Neural cell (in vitro differentiated cells): ENCODE data around the gene ALMS1.

Source experiments
- CTCF ChIP-seq: fragments of 450-650 bp; IDR thresholded peaks from 2 replicates; pipeline ENCODE4 v1.5.1; 2014; ENCODE audit warnings: antibody characterized with exemption, mild to moderate bottlenecking, moderate library complexity; ENCODE audit not compliant: poor library complexity, severe bottlenecking
- EP300 ChIP-seq: fragments of 450-650 bp; conservative IDR thresholded peaks from 2 replicates; pipeline ENCODE4 v1.6.1; 2014; ENCODE audit warnings: antibody characterized with exemption, mild to moderate bottlenecking, moderate library complexity; ENCODE audit not compliant: poor library complexity, severe bottlenecking
- POLR2AphosphoS5 ChIP-seq: IDR thresholded peaks from 2 replicates; pipeline ENCODE4 v1.6.1; 2012
- SMC3 ChIP-seq: fragments of 450-650 bp; conservative IDR thresholded peaks from 2 replicates; pipeline ENCODE4 v1.6.1; 2014; ENCODE audit warnings: antibody characterized with exemption, mild to moderate bottlenecking, moderate library complexity; ENCODE audit not compliant: poor library complexity

GRCh38 chr2:73614997-73615396 is 229.4 kb downstream of the ALMS1 start:
- TF ChIP-seq CTCF (no peak), POLR2AphosphoS5 (no peak), EP300 (no peak), SMC3 (no peak)
